ENCODE data around the gene AURKB.

The AURKB gene

GRCh38 chr17:8189711-8190477, 20.5 kb downstream of the AURKB start, which contains the start of gene BORCS6:
Gene BORCS6, minus strand, starts transcription at chr17:8190180. Its CDS starts 40 bp downstream, at chr17:8190140.
- DNase-seq, result peak; percentile 89
- no peaks in the 10 kb centered on the region for H3K9me3 Mint-ChIP-seq
- peaks cover 11% of the 10 kb centered on the region for H3K4me1 Mint-ChIP-seq
- H3K27ac Mint-ChIP-seq, result no peak within 1 kb of the TSS
- no peak for TF ChIP-seq CTCF (IDR thresholded peaks at IDR 0.05)
- H3K27me3 Mint-ChIP-seq (ENCODE audit: low read depth, poor library complexity), result peaks cover 4% of the 10 kb centered on the region
- H3K4me3 Mint-ChIP-seq, result peak within 1 kb of the TSS; percentile 37
- no peaks in the 10 kb centered on the region for H3K36me3 Mint-ChIP-seq (ENCODE audit: low read depth)

DNA sequence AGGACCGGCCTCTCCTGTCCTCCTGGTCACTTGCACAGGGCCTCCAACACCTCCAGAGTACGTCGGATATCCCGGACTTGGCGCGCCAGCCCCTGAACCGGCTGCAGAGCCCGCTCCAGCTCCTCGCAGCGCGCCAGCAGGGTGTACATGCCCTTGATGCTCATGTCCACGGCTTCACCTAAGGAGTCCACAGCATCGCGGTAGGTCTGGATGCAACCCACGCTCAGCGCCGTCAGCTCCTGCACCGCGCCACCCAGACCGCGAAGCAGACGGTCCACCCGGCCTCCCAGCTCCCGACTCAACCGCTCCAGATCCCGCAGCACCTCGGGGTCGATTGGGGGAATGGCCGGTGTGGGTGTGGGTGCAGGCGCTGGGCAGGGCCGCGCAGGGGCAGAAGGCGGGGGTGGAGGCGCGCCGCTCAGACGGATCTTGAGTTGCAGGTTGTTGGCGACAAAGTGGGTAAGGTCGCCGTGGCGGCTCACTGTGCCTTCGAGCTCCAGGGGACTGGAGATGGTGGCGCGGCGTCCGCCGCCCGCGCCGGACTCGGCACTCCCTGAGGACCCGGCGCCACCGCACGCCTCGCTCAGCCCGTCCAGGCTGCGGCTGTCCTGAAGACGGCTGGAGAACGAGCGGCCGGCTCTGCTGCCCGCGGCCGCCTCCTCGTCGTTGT, 21.2 kb downstream of the AURKB start:
- Mint-ChIP-seq H3K27me3 (ENCODE audit: low read depth, poor library complexity) (peaks cover 8% of the 10 kb centered on the region), H3K27ac (no peak overlapping the region), H3K9me3 (no peaks in the 10 kb centered on the region), H3K36me3 (ENCODE audit: low read depth) (no peaks in the 10 kb centered on the region), H3K4me1 (peaks cover 11% of the 10 kb centered on the region), H3K4me3 (no peak overlapping the region)
- DNase-seq, result no peak
- TF ChIP-seq CTCF (IDR thresholded peaks at IDR 0.05), result no peak

GRCh38 chr17:8188263-8188839, 22.0 kb downstream of the AURKB start:
- Mint-ChIP-seq H3K4me3 (no peak overlapping the region), H3K4me1 (peaks cover 16% of the 10 kb centered on the region), H3K9me3 (no peaks in the 10 kb centered on the region), H3K36me3 (ENCODE audit: low read depth) (no peaks in the 10 kb centered on the region), H3K27ac (no peak overlapping the region), H3K27me3 (ENCODE audit: low read depth, poor library complexity) (peaks cover 13% of the 10 kb centered on the region)
- no peak for DNase-seq
- no peak for TF ChIP-seq CTCF (IDR thresholded peaks at IDR 0.05)

GRCh38 chr17:8187517-8188262, 22.7 kb downstream of the AURKB start:
- TF ChIP-seq CTCF (IDR thresholded peaks at IDR 0.05), result no peak
- peaks cover 13% of the 10 kb centered on the region for H3K27me3 Mint-ChIP-seq (ENCODE audit: low read depth, poor library complexity)
- peak; percentile 96 for DNase-seq
- peaks cover 16% of the 10 kb centered on the region for H3K4me1 Mint-ChIP-seq
- H3K9me3 Mint-ChIP-seq, result no peaks in the 10 kb centered on the region
- no peaks in the 10 kb centered on the region for H3K36me3 Mint-ChIP-seq (ENCODE audit: low read depth)
- no peak overlapping the region for H3K4me3 Mint-ChIP-seq
- H3K27ac Mint-ChIP-seq, result no peak overlapping the region

DNA sequence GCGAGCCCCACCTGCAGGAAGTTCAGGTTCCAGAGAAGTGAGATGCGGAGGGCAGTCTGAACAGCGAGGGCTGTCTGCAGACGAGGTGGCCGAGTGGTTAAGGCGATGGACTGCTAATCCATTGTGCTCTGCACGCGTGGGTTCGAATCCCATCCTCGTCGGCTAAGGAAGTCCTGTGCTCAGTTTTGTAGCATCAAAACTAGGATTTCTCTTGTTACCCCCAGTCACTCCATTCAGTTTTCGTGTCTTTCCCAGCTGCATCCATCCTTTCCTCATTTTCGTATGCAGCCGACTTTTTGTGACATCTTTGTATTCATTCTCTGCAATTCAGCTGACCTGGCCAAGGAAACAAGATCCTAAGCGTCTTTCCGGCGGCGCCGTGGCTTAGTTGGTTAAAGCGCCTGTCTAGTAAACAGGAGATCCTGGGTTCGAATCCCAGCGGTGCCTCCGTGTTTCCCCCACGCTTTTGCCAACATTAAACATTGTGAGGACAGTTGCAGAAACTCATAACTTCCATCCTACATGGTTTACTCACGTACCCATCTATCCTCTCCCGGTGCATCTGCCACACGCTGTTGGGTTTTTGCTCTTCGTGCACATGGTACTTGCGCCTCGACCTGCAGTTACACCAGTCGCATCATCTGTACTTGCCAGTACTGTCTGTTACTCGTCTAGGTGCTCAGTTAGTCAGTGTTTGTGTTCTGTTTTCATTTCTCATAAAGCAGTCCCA, 23.4 kb downstream of the AURKB start:
- Mint-ChIP-seq H3K27me3 (ENCODE audit: low read depth, poor library complexity) (peaks cover 17% of the 10 kb centered on the region), H3K4me1 (peaks cover 16% of the 10 kb centered on the region), H3K9me3 (no peaks in the 10 kb centered on the region), H3K4me3 (no peak overlapping the region), H3K27ac (no peak overlapping the region), H3K36me3 (ENCODE audit: low read depth) (no peaks in the 10 kb centered on the region)
- no peak for TF ChIP-seq CTCF (IDR thresholded peaks at IDR 0.05)
- peak; percentile 93 for DNase-seq
